ENCODE data around the gene CCNJL. TPM values are rescaled to one million over a fixed set of nuclear protein-coding genes. Genes with fewer than 3 reads are reported as not detected.

CCNJL gene
- total and polyA plus RNA-seq, 2 of the 8 experiments (the other 6 are each of a cell fraction or from before 2014, with no cell fraction given): 34.6 to 44.7 TPM

DNA sequence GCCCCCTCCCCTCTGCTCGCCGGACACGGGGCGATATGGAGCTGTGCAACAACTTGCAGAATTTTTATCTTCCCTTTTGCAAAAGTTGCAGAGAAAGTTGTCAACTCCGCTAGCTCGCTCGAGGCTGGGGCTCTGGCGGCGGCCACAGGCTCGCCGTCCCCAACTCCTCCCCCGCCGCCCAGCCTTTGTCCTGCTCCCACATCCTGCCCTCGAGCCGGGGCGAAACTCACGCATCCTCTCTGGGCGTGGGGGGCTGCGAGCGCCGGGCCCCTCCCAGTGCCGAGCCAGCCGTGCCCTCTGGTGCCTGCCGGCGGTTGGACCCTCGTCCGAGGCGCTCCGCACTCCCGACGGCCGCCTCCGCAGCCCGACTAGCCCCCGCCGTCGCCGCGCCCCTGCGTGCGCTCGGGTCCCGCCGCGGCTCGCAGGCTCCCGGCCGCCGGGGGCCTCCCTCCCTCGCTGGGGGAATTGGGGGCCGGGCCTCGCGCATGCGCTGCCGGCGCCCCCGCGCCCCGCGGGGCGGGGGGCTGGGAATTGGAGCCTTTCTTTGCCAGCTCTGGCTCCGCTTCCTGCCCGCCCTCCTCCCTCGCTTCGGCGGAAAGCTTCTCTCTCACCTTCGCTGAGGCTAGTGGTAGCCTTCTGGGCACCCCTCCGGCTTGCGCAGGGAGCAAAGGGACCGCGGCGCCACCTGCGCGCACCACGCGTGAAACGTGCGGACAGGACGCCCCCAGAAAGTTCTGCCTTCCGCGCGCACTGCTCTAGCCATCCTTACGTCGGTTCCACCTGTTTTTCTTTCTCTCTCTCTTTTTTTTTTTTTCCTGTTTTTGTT, at the start of gene CCNJL (continued):
- TF ChIP-seq JUN (IDR thresholded peaks at IDR 0.05; ENCODE audit: low read depth, low read length): no peak
- TF ChIP-seq RXRA (IDR thresholded peaks at IDR 0.05; ENCODE audit: insufficient read depth, low read depth, low read length): no peak
- TF ChIP-seq EZH2 (IDR thresholded peaks at IDR 0.05; ENCODE audit: low read depth, low read length, severe bottlenecking): no peak
- TF ChIP-seq SP2 (IDR thresholded peaks at IDR 0.05; ENCODE audit: low read length): no peak
- no peak for TF ChIP-seq SUZ12 (IDR thresholded peaks at IDR 0.05; ENCODE audit: low read length)
- TF ChIP-seq GTF2F1 (IDR thresholded peaks at IDR 0.05; ENCODE audit: borderline replicate concordance, low read depth, low read length): no peak
- TF ChIP-seq SIRT6 (IDR thresholded peaks at IDR 0.05; ENCODE audit: low read length): no peak
- peak; percentile 33 for TF ChIP-seq TAF7 (optimal IDR thresholded peaks at IDR 0.05; ENCODE audit: borderline replicate concordance, low read depth, low read length)
- TF ChIP-seq HDAC6 (IDR thresholded peaks at IDR 0.05; ENCODE audit: low read depth, low read length): no peak
- peak; percentile 85 for TF ChIP-seq KDM4A (IDR thresholded peaks at IDR 0.05; ENCODE audit: low read depth, low read length, severe bottlenecking)
- TF ChIP-seq, protein P1, sequence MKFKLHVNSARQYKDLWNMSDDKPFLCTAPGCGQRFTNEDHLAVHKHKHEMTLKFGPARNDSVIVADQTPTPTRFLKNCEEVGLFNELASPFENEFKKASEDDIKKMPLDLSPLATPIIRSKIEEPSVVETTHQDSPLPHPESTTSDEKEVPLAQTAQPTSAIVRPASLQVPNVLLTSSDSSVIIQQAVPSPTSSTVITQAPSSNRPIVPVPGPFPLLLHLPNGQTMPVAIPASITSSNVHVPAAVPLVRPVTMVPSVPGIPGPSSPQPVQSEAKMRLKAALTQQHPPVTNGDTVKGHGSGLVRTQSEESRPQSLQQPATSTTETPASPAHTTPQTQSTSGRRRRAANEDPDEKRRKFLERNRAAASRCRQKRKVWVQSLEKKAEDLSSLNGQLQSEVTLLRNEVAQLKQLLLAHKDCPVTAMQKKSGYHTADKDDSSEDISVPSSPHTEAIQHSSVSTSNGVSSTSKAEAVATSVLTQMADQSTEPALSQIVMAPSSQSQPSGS (IDR thresholded peaks at IDR 0.05; ENCODE audit: low read length): no peak
- peak in 1 of 2 experiments; percentile 61; a peak in 2 of 3 replicates for TF ChIP-seq POLR2A (IDR thresholded peaks at IDR 0.05; ENCODE audit: control extremely low read depth in 1 of 2, low read depth in 2 of 2, low read length in 2 of 2)
- TF ChIP-seq, protein P2, sequence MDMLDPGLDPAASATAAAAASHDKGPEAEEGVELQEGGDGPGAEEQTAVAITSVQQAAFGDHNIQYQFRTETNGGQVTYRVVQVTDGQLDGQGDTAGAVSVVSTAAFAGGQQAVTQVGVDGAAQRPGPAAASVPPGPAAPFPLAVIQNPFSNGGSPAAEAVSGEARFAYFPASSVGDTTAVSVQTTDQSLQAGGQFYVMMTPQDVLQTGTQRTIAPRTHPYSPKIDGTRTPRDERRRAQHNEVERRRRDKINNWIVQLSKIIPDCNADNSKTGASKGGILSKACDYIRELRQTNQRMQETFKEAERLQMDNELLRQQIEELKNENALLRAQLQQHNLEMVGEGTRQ (IDR thresholded peaks at IDR 0.05; ENCODE audit: low read length): no peak
- TF ChIP-seq TBP (IDR thresholded peaks at IDR 0.05; ENCODE audit: low read depth, low read length): peak; percentile 57; the same call in 1 of the 2 replicates
- TF ChIP-seq NRF1 (IDR thresholded peaks at IDR 0.05; ENCODE audit: low read depth, low read length): peak; percentile 78
- peak; percentile 70 for TF ChIP-seq CTBP2 (IDR thresholded peaks at IDR 0.05; ENCODE audit: borderline replicate concordance, insufficient read depth, insufficient read length, low read length)
- no peak for TF ChIP-seq ZNF274 (IDR thresholded peaks at IDR 0.05; ENCODE audit: borderline replicate concordance, extremely low read depth, low read length)
- TF ChIP-seq JUND (IDR thresholded peaks at IDR 0.05; ENCODE audit: low read length): no peak
- peak; percentile 92 for TF ChIP-seq RBBP5 (IDR thresholded peaks at IDR 0.05; ENCODE audit: borderline replicate concordance, low read depth, low read length)
- TF ChIP-seq POLR2AphosphoS5 (IDR thresholded peaks at IDR 0.05; ENCODE audit: low read depth, low read length): peak; percentile 84
- TF ChIP-seq BRCA1 (IDR thresholded peaks at IDR 0.05; ENCODE audit: low read depth, low read length): no peak
- TF ChIP-seq CHD2 (IDR thresholded peaks at IDR 0.05; ENCODE audit: low read length): no peak

All from H1 (cell line).